Right lobe of liver (tissue), 4 donors: Measurements from ENCODE around the gene IL13RA2.

Experiments
- CTCF ChIP-seq, 4 donors: fragments of 200-600 bp in 3 of 4; fragments of 450-650 bp in 1 of 4; IDR thresholded peaks; one replicate each; pipeline versions ENCODE4 v1.5.1 to v1.8.0; 2016 to 2022; ENCODE audit warnings: antibody characterized with exemption in 4 of 4, mild to moderate bottlenecking in 2 of 4
- POLR2A ChIP-seq: fragments of 450-650 bp; IDR thresholded peaks from one replicate; pipeline ENCODE4 v1.6.1; 2017; ENCODE audit warnings: antibody characterized with exemption, mild to moderate bottlenecking
- donor health status: DM: no; HTN: no; CAD: no.
- donor health status: DM: no; HTN: no; CAD: no.
- donor health status: DM: no; HTN: yes; CAD: no.

GRCh38 chrX:115065304-115065703, 47.9 kb upstream of the IL13RA2 start:
- TF ChIP-seq CTCF (IDR thresholded peaks at IDR 0.05) = no peak
- no peak for TF ChIP-seq POLR2A
